Measurements from ENCODE around the gene PI16.

Gene PI16

GRCh38 chr6:36954262-36954931 is at the start of gene PI16:
Gene PI16 (plus strand): TSS chr6:36954738. CDS start chr6:36954761, 23 bp downstream.
- DNase-seq: no peak

DNA sequence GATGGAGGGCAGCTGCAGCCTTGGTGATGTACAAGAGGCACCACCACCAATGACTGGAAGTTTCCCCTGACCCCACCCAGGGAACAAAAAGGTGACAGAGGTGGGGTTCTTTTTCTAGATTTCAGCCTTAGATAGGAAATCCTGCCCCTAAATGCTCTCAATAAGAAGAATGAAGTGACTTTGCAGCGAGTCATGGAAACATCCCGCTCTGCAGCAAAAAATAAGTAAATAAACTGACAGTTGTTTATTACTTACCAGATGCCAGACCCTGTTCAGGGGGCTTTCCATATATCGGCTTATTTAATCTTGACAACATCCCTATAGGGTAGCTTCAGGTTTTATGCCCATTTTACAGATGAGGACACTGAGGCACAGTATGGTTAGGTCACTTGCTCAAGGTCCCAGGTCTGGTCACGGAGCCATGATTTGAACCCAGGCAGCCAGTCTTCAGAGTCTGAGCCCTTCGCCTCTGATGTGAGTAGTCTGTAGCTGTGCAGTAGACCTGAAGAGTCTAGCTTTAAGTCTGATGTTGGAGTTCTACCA is 49.6 kb upstream of the PI16 start:
- no peak for DNase-seq

- peak; percentile 26 for DNase-seq
Observed at GRCh38 chr6:36906539-36907325, 47.8 kb upstream of the PI16 start.

DNA sequence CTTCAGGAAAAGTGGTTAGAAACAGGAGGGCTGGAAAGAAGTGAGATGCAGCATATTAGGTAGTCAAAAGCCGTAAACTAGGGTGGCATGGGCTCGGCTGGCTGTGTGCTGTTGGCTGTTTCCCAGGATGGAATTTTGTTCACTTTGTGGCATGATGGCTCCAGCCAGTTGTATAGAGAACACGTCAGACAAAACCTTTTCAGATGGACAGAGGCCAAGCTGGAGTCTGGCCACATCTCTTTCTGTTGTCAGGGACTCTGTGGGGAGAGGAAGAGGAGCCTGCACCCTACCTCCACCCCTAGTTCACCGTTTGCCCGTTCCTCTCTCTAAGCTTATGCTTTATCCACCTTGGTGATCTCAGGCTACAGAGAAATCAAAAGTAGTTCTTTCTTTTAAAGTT is 46.8 kb upstream of the PI16 start:
- DNase-seq: no peak

DNA sequence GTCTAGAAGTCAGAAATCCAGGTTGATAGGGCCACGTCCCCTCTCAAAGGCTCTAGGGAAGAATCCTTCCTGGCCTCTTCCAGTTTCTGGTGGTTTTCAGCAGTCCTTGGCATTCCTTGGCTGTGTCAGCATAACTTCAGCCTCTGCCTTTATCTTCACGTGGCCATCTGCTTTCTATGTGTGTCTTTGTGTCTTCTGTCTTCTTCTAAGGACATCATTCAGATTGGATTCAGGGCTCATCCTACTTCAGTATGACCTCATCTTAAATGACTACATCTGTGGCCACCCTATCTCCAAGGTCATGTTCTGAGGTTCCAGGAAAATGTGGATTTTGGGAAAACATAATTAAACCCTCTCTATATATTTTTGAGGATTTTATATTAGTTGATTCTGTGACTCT is 45.8 kb upstream of the PI16 start:
- no peak for DNase-seq

GRCh38 chr6:36912030-36912454 is 42.5 kb upstream of the PI16 start:
- DNase-seq: no peak

- no peak for DNase-seq
Observed at GRCh38 chr6:36912586-36912985, 42.0 kb upstream of the PI16 start.

- DNase-seq: no peak
Observed at GRCh38 chr6:36913082-36913481, 41.5 kb upstream of the PI16 start.

DNA sequence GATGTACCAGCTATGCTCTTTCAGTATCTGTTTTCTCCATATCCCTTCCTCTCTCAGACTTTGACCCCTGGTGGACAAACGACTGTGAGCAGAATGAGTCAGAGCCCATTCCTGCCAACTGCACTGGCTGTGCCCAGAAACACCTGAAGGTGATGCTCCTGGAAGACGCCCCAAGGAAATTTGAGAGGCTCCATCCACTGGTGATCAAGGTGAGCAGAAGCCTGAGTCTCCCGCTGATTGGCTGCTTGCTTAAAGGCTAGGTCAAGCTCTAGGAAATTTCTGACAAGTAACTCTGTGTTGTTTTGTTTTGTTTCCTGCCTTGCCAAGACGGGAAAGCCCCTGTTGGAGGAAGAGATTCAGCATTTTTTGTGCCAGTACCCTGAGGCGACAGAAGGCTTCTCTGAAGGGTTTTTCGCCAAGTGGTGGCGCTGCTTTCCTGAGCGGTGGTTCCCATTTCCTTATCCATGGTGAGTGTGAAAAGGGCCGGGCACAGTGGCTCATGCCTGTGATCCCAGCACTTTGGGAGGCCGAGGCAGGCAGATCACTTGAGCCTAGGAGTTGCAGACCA is 40.2 kb upstream of the PI16 start:
- DNase-seq: peak; percentile 73

GRCh38 chr6:36915599-36915998 is 38.9 kb upstream of the PI16 start:
- no peak for DNase-seq

GRCh38 chr6:36916126-36916525 is 38.4 kb upstream of the PI16 start:
- DNase-seq: no peak

DNA sequence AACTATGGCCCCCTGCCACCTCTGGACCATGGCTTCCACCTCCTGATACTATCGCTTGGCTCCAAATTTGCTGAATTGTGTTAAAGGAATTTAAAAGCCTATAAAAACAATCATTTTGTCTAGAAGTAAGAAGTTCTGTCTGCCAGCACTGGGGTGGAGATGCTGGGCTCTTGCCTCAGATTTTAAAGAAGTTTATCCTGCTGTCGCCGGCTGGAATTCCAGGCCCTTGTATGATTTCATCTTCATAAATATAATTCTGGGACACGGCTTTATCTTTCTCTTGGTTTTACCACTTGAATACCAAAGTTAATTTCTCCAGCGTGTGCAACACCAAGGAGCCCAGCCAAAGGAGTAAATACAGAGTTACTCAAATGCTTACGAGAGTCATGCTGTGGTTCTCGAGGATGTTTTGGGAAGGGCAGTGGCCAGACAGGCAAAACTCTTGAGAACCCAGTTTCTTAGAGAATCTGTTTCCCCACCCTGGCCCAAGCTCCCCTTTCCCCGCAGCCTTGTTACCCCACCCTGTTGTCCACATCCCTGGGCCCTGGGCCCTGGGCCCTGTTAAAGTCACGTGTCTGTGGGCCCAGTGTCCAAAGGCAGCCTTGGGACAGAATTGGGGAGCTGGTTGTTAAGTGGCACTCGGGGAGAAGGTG is 36.9 kb upstream of the PI16 start:
- DNase-seq: no peak

DNA sequence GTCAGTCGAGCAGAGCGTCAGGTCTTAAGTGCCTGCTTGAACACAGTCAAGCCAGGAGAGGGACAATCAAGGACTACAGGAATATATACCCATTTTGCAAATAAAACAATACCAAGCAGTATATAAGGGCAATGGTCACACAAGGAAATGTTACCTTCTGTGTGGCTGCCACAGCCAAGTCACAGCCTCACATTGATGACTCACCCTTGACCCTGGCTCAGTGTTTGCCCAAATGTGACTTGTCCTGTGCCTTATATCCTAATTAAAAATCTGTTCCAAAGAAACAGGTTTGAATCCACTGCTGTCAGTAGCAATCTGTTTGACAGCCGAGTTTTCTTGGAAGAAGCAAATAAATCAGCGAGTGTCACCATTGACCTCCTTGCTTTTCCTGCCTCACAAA is 34.5 kb upstream of the PI16 start:
- no peak for DNase-seq

- no peak for DNase-seq
Observed at GRCh38 chr6:36920546-36920945, 34.0 kb upstream of the PI16 start.

GRCh38 chr6:36924131-36924530 is 30.4 kb upstream of the PI16 start:
- DNase-seq: no peak

- DNase-seq: no peak
Observed at GRCh38 chr6:36924778-36925374, 29.7 kb upstream of the PI16 start.

- no peak for DNase-seq
Observed at GRCh38 chr6:36925809-36926208, 28.7 kb upstream of the PI16 start.

- DNase-seq: no peak
Observed at GRCh38 chr6:36926708-36927513, 27.6 kb upstream of the PI16 start.

DNA sequence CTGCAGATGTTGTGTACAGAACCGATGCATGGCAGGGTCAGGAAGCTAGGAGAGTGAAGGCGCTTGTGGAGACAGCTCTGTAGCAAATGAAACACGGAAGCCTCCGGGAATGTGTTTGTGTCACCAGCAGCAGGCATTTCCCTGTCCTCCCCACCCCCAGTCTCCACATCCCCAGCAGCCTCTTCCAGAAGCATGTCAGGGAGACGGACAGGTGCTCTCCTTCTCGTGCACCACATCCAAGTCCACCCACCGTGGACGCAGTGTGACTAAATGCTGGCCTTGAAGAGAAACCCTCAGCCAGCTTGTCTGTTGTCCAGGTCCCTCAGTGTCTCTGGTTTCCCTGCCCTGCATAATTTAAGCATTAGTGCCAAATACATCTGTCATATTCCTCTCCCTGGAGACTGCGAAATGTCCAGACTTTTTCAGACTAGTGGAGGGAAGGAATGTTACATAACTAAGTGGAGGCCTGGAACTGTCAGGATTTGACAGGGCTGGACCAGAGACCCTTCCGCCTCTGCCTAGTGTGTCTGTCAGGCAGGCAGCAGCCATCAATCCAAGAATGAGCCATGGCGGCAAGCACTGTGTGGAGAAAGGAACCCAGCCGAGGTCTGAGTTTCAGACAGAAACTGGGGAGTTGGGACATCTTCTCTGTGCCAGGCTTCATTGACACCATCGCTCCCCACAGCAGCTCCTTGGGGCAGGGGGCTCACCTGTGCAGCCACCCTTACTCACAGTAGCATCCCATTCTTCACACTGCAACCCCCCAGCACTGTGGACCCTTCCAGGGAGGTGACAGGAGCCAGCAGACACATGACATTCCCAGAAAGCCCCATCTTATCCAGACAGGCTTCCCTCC is 26.6 kb upstream of the PI16 start:
- no peak for DNase-seq

DNA sequence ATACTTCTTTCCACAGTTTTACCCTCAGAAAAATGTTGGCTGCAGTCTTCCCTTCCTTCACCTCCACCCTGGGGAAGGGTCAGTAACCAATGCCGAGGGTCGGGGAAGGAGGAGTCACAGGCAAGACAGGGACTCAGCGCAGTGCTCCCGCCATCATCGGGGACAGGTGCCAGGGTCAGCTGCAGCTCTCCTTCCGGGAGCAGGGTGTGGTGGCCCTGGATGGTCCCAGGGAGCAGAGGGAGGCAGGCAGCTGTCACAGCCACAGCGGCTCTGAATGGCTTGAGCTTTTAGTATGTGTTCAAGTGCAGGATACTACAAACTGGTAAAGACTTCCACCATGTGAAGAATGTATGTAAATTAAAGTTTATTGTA is 26.0 kb upstream of the PI16 start:
- DNase-seq: no peak

GRCh38 chr6:36929152-36929551 is 25.4 kb upstream of the PI16 start:
- DNase-seq: no peak

Measured in DMS53 (cell line).